ENCODE results near the gene LRRTM4.

The LRRTM4 gene

DNA sequence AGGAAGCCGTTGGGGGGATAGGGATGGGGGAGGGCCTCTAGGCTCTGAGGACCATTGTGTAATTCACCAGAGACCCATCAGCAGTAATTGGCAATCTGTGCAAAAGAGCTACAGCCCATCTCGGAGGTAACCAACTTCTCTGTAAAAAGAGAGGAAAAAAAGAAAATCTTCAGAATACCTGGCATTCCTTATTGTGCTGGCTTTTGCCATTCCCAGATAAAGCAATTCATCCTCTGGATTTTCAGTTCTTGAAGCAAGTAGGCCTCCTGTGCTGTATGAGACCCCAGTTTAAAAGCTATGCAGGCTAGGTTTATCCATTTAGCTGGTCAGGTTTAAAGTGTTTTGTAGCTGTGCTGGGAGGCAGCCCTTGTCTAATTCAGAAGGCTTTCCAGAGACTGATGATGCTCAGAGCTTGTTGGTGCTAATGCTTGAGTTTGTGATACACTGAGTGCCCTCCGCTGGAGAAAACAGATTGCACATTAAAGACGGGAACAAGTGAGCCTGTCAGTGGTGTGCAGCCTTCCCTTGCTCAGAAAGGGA lies at the start of gene LRRTM4:
LRRTM4 (minus strand) TSS at position 446 of the 540 bp plus-strand sequence.
- TF ChIP-seq, protein P1, sequence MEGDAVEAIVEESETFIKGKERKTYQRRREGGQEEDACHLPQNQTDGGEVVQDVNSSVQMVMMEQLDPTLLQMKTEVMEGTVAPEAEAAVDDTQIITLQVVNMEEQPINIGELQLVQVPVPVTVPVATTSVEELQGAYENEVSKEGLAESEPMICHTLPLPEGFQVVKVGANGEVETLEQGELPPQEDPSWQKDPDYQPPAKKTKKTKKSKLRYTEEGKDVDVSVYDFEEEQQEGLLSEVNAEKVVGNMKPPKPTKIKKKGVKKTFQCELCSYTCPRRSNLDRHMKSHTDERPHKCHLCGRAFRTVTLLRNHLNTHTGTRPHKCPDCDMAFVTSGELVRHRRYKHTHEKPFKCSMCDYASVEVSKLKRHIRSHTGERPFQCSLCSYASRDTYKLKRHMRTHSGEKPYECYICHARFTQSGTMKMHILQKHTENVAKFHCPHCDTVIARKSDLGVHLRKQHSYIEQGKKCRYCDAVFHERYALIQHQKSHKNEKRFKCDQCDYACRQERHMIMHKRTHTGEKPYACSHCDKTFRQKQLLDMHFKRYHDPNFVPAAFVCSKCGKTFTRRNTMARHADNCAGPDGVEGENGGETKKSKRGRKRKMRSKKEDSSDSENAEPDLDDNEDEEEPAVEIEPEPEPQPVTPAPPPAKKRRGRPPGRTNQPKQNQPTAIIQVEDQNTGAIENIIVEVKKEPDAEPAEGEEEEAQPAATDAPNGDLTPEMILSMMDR (IDR thresholded peaks at IDR 0.05), result peak; percentile 49

GRCh38 chr2:77571545-77571944 lies 49.4 kb upstream of the LRRTM4 start:
- TF ChIP-seq, protein P1 (IDR thresholded peaks at IDR 0.05), result no peak

- TF ChIP-seq, protein P1 (IDR thresholded peaks at IDR 0.05), result no peak
Observed at GRCh38 chr2:77567723-77568122, 45.5 kb upstream of the LRRTM4 start.

- TF ChIP-seq, protein P1 (IDR thresholded peaks at IDR 0.05), result no peak
Observed at GRCh38 chr2:77566582-77566981, 44.4 kb upstream of the LRRTM4 start.

DNA sequence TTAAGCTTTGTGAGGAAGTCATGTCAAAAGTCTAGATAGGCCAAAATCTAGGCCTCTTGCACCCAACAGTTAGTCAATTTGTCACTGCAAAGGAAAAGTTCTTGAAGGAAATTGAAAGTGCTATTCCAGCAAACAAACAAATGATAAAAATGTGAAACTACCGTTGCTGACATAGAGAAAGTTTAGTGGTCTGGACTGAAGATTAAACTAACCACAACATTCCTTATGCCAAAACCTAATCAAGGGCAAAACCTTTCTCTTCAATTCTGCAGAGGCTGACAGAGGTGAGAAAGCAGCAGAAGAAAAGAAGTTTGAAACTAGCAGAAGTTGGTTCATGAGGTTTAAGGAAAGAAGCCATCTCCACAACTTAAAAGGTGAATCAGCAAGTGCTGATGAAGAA lies 44.0 kb upstream of the LRRTM4 start:
- TF ChIP-seq, protein P1 (IDR thresholded peaks at IDR 0.05), result no peak

DNA sequence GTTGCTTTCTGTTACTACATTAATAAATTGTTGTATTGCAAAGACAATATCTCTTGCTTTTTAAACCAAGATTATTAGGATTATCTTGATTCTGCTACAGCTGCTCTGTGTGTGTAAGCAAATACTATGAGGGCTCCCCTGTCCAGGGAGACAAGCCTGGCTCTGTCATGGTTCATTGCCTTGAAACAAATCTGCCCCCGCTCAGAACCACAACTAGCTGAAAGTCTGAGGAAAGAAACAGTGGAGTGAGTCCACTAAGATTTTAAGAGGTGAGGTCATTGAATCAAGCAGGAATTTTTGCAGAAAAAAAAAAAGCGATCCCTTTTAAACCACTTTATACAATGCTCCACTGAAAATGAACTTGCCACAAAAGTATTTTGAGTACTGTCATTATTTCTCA lies 30.8 kb upstream of the LRRTM4 start:
- TF ChIP-seq, protein P1 (IDR thresholded peaks at IDR 0.05), result no peak

- TF ChIP-seq, protein P1 (IDR thresholded peaks at IDR 0.05), result no peak
Observed at GRCh38 chr2:77538031-77538430, 15.9 kb upstream of the LRRTM4 start.

GRCh38 chr2:77522888-77523287 lies 712 bp upstream of the LRRTM4 start:
- TF ChIP-seq, protein P1 (IDR thresholded peaks at IDR 0.05), result no peak
